NCI-H526 (cell line): ENCODE data around the gene TMED4.
A peak's percentile ranks its signal among the peaks of the same experiment; 100 is the strongest.

Source experiments
- DNase-seq, 2 experiments: peaks; one replicate each; lab custom pipeline; 2025; lab: John Stamatoyannopoulos, UW

TMED4 gene

DNA sequence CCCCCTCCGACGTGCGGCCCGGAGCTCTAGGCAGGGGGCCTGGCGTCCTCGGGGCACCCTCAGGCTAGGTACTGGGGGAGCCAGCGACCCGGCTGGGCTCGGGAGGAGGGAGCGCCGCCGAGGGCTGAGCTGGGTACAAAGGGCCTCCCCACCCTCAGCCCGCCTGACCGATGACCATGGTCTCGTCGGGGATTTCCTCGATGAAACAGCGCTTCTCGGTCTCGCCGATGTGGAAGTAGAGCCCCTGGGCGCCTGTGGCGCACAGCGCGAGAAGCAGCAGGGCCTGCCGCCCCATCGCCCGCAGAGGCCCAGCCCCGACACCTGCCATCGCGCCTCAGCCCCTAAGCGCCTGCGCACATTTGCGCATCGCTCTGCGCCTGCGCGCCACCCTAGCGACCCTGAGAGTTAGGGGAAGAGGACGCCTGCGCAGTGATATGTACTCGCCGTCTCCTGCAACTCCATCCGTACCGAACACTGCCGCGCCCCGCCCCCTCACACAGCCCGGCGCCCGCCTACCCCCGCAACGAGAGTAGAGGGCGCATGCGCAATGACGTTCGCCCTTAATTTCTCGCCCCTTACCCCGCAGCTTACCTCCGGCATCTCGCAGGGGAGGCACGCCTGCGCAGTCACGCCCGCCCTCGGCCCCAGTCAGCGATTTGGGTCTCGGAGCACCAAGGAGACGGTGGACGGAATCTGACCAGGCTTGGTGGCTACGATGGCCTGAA, at the start of gene TMED4:
Gene TMED4 (minus strand): TSS at position 353 of the 725 bp plus-strand sequence. CDS start 25 bp downstream, at position 328.
- peak; percentile 96 to 99 for DNase-seq

DNA sequence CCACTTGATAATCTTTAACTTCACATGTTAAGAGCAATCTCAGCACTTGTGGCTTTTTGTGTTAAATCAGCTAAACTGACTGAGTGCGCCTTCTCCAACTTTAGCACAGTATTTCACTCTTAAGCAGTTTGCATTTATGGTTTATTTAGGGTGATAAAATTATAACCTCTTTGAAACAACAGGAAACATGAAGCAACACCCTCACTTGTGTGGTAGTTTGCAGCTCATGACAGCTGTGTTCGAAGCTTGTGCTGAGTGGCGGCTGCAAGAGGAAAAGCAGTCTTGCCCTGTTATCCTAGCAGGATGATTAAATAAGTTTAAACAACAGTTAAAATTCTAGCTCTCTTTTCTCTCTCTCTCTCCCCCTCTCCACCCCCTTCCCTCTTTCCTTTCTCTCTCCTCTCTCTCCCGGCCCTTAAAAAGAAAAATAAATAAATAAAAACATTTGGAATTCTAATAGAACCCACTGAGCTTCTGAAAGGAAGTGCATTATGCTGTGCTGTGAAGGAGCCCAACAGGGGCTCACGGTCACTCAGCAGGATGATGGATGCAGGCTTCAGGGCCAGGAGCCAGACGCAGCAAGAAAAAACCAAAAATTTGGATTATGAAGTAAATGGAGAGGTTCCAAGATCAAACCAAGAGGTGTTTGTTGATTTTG, 49.6 kb upstream of the TMED4 start:
- DNase-seq: no peak

DNA sequence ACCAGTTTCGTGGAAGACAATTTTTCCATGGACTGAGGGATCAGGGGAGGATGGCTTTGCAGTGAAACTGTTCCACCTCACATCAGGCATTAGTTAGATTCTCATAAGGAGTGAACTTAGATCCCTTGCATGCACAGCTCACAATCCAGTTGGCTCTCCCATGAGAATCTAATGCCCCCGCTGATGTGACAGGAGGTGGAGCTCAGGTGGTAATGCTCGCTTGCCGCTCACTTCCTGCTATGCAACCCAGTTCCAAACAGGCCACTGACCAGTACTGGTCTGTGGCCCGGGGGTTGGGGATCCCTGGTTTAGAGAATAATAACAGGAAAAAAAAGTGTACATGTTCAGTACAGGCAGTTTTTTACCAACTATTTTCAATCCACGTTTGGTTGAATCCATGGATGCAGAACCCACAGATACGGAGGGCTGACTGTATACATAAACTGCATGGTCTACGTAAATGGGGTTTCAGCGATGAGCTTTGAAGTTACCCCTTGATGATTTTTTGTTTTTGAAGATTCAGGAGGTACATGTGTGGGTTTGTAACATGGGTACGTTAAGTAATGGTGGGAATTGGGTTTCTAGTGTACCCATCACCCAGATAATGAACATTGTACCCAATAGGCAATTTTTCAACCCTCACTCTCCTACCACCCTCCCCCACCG, 48.9 kb upstream of the TMED4 start:
- no peak for DNase-seq

DNA sequence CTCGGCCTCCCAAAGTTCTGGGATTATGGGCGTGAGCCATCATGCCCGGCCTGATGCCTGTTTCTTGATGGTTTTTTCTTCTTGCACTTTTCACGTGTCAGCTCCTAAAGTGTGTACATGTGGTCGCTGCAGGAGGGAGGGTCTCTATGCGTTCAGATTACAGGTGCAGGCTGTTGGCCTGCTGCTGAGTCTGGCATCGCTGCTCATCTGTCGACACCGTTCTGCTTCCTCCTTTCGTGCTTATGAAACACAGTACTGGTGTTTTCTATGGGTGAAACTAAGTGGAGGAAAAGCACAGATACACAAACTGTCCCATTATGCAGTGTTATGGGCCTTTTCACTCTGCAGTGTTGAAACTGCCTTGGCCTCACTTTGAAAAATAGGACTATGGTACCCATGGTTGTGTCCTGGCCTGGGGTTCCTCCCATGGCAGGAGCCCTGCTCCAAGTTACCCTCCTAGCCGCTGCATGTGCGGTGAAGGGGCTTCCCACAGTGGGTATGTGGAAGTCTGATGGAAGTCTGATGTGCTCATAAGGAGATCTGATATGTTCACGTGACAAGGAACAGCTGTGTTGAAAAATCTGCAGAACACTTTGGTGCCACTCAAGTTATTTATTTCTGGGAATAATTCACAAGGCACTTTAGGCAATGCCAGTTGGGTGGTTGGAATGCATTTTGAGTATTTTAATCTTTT, 47.9 kb upstream of the TMED4 start:
- DNase-seq: no peak

DNA sequence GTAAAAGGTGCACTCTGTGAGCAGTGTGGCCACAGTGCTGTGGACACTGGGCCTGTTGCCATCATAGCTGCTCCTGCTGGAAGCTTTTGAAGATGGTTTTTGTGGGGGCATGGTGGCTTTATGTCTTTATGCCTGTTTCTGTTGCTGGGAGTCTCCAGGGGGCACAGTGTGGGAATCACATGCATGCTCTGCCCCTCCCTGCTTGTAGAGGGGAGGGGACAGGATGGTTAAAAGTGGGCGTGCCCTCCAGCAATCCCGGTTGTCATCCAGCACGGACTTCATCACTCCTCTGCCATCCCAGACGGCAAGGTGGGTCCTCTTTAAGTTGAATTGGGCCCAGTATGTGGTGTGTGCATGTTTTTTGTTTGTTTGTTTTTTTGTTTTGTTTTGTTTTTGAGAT, 44.6 kb upstream of the TMED4 start:
- DNase-seq: no peak

DNA sequence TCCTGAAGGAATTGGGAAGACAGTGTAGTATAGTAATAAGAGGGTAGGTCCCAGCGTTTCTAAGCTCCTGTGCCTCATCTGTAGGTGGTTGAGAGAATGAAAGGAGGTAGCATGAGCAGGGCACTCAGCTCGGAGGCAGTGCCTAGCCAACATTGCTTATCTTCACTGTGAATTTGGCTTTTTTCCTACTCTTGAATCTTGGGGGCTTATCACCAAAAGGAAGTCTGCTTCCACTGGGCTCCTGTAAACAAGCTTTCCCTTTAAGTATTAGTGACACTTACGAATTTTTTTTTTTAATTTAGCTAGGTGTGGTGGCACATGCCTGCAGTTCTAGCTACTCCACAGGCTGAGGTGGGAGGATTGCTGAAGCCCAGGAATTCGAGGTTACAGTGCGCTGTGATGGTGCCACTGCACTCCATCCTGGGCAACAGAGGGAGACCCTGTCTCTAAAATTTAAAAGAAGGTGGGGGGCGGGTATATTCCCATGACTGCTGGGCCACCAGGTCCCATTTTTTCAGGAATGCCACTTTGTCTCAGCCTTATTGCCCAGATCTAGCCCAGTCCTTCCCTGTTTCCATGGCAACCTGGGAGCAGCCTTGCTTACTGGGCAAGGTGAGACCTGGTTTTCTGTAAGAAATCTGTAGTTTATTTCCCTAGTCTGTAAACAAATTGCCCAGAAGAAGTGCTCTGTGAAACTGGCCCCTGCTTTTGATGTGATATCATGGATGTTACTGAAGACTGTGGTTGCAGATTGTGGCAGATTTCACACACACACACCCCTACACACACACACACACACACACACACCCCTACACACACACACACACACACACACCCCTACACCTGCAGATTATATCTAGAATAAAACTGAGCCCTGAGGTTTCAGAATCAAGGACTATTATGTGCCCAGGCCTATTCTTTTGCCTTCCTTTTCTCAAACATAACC, 43.8 kb upstream of the TMED4 start:
- no peak for DNase-seq

DNA sequence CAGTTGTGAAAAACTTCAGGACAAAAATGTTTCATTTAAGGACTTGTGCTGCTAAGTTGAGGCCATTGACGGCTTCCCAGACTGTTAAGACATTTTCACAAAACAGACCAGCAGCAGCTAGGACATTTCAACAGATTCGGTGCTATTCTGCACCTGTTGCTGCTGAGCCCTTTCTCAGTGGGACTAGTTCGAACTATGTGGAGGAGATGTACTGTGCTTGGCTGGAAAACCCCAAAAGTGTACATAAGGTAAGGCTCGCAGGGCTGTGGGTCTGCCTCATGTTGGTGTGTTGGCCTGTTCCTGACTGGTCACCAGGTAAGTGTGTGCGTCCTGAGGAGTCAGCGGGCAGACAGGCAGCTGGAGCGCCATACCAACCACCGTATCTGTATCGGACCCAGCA, 42.3 kb upstream of the TMED4 start:
- no peak for DNase-seq

DNA sequence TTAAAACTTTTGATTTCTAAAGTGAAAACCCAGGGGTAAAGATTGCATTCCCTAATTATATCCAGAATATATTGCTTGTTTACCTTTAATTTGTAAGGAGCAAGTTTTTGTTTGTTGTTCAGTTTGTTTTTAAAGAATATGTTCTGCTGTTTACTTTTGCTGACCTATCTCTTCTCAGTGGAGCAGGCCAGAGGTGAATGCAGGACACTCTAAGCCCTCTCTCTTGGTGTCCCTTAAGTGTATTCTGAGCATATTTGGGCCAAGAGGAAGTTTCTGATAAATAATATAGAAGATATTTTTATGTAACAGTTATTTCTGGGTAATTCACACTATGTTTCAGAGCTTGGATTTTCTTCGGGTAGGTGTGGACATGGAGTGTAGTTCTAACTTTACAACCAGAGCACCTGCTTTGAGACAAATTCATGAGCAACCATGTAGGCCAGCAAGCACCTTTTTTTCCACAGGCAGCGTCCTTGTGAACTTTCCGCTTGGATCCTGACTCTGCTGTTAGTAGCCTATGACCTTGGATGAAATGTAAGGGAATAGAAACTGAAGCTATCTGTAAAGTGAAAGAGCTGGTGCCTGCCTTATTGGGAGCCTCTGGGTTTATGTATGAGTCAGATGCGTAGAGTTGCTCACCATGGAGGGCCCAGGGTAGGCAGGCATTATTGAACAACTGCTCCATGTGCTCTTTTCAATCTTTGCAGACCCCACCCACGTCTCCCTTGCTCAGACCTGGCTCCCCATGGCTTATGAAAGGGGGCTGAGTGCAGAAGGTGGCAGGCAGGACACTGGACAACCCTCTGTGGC, 40.5 kb upstream of the TMED4 start:
- DNase-seq: no peak

DNA sequence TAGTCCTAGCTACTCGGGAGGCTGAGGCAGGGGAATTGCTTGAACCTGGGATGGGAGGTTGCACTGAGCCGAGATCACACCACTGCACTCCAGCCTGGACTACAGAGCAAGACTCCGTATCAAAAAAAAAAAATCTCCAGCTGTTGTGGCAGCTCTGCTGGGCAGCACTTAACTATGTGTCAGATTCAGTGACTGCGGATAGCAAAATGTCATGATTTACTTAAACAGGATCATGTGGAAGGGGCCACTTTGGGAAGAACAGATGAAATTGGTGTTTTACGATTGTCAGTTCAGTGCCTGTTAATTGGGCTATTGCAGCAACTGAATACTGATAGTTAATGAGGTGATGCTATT, 39.7 kb upstream of the TMED4 start:
- no peak for DNase-seq

DNA sequence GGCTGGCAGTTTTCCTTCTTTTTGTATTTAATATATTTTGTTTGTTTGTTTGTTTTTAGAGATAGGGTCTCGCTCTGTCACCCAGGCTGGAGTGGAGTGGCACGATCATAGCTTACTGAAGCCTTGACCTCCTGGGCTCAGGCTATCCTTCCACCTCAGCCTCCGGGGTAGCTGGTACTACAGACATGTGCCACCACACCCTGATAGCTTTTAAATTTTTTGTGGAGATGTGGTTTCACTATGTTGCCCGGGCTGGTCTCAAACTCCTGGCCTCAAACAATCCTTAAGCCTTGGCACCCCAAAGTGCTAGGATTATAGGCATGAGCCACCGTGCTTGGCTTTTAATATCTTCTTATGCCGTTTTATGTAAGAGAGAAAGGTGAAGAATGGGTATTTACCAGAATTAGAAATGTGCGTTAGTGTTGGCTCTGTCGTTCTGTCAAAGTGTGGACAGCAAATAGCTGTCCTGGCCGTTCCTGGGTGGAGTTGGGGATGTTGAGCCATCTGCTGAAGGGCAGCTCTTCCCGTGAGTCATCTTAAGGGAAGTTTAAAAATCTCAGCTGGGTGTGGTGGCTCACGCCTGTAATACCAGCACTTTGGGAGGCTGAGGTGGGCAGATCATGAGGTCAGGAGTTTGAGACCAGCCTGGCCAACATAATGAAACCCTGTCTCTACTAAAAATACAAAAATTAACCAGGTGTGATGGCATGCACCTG, 39.2 kb upstream of the TMED4 start:
- DNase-seq: no peak

DNA sequence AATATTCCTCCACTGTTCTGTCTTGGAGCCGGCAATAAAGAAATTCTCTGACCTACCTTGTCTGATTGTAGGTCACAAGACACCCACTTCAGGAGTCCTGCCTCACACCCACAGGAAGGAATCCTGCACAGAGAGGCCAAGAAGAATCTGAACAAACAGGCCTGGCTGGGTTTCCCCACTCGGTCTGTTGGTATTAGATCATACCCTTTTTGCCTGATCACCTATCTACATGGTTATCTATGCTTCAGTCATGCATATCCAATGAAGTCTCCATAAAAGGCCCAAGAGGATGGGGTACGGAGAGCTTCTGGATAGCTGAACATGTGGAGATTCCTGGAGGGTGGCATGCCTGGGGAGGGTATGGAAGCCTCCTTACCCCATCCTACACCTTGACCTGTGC, 36.7 kb upstream of the TMED4 start:
- DNase-seq: peak in 1 of 2 experiments; percentile 14

DNA sequence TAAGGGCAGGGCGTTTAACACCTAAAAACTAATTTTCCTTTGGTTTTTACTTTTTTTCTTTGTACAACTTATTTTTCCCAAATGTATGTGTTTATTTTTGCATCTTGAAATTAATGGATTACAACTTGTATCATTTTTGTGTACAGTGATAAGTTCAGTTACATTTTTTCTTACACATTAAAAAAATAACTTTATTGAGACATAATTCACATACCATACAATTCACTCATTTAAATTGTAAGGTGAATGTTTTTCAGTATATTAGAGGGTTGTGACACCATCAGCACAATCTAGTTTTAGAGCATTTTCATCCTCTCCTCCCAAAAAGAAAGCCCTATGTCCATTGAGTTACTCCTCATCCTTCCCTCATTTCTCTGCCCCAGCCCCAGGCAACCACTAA, 36.0 kb upstream of the TMED4 start:
- DNase-seq: no peak

DNA sequence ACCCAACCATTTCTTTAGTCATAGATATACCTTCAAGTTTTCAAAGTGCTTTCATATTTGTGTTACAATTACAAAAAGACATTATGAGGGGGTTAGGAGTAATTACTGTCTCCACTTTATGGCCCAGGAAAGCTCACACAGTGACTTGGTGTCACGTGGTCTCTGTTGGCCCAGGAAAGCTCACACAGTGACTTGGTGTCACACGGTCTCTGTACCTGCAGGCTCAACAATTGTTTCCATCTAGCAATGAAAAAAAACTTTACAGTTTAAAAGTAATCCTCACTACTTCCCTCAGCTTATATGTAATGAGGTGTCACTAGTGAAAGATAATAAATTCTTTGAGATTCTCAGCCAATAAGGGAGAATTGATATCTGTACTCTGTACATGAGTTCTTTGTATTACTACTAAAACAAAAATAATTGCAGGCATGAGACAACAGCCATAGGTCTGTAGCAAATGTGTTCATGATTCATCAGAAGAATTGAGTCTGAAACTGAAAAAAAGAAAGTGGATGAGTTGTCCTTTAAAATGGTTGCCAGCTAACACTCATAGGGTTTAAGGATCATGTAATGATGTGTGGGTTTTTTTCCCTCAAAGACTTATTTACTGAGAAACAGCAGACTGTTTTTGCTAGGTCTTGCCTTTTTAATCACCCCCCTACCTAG, 35.3 kb upstream of the TMED4 start:
- DNase-seq: no peak

DNA sequence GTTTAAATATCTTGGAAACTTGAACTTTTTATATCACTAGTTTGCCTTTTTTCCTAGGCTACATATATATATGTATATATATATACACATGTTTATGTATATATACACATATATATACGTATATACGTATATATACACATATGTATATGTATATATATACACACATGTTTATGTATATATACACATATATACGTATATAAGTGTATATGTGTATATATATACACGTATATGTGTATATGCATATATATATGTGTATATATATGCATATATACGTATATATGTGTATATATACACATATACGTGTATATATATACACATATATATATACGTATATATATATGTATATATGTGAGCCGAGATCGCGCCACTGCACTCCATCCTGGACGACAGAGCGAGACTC, 34.5 kb upstream of the TMED4 start:
- no peak for DNase-seq

DNA sequence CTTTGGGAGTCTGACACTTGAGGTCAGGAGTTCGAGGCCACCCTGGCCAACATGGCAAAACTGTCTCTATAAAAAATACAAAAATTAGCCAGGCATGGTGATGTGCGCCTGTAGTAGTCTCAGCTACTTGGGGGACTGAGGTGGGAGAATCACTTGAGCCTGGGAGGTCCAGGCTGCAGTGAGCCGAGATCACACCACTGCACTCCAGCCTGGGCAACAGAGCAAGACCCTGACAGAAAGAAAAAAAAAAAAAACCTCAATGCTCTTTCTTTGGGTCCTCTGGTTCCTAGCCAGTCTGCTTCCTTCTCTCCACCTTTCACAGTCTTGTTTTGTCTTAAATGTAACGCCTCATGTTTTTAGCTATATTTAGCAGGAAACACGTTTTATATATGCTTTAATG, 33.8 kb upstream of the TMED4 start:
- no peak for DNase-seq

DNA sequence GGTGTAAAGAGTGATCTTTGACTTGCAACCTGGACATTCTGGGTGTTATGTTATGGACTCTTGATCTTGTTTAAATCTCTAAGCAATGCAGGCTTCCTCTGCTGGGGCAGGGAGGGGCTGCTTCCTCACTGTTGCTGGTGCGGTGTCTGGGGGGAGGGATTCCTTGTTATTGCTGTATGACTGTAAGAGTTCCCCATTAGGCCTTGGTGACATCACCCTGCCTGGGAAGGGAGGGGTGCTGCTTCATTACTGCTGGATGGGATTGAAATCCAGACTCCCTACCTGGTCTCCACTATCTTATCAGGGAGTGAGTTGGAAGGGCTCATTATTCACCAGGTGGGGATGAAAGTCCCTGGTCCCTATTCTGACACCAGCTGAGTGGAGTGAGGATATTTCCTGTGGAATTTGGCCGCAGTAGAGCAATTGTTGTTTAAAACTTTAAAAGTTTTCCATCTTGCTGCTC, 33.1 kb upstream of the TMED4 start:
- DNase-seq: no peak

DNA sequence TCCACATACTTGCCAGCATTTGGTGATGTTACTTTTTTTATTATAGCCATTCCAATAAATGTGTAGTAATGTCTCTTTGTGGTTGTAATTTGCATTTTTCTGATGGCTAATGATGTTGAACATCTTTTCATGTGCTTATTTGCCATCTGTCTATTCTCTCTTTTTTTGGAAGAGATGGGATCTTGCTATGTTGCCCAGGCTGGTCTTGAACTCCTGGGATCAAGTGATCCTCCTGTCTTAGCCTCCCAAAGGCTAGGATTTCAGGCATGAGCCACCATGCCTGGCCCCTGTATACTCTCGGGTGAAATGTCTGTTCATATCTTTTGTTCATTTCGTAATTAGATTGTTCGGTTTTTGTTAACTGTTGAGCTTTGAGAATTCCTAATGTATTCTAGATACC, 27.8 kb upstream of the TMED4 start:
- no peak for DNase-seq

DNA sequence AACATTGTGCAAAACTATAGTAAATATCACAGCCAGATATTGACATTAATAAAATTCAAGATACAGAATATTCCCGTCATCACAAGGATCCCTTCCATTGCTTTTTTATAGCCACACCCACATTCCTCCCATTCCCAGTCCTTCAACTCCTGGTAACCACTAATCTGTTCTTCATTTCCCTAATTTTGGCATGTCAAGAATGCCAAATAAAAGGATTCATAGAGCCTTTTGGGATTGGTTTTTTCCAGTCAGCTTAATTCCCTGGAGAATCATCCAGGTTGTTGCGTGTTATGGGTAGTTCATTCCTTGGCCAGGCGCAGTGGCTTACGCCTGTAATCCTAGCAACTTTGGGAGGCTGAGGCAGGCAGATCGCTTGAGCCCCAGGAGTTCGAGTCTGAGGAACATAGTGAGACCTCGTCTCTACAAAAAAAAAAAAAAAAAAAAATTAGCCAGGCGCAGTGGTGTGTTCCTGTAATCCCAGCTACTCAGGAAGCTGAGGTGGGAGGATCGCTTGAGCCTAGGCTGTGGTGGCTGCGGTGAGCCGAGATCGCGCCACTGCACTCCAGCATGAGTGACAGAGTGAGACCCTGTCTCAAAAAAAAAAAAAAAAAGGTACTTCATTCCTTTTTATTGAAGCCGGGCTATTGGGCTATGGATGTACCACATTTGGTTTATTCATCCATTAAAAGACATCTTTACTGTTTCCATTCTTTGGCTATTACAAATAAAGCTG, 27.1 kb upstream of the TMED4 start:
- DNase-seq: no peak
